Right lobe of liver (tissue), 4 donors: Measurements from ENCODE around the gene STN1.

ENCODE experiments used
- CTCF ChIP-seq, 4 donors: fragments of 200-600 bp in 3 of 4; fragments of 450-650 bp in 1 of 4; IDR thresholded peaks; one replicate each; pipeline versions ENCODE4 v1.5.1 to v1.8.0; 2016 to 2022; ENCODE audit warnings: antibody characterized with exemption in 4 of 4, mild to moderate bottlenecking in 2 of 4
- POLR2A ChIP-seq: fragments of 450-650 bp; IDR thresholded peaks from one replicate; pipeline ENCODE4 v1.6.1; 2017; ENCODE audit warnings: antibody characterized with exemption, mild to moderate bottlenecking
- donor health status: DM: no; HTN: no; CAD: no.
- donor health status: DM: no; HTN: no; CAD: no.
- donor health status: DM: no; HTN: yes; CAD: no.

DNA sequence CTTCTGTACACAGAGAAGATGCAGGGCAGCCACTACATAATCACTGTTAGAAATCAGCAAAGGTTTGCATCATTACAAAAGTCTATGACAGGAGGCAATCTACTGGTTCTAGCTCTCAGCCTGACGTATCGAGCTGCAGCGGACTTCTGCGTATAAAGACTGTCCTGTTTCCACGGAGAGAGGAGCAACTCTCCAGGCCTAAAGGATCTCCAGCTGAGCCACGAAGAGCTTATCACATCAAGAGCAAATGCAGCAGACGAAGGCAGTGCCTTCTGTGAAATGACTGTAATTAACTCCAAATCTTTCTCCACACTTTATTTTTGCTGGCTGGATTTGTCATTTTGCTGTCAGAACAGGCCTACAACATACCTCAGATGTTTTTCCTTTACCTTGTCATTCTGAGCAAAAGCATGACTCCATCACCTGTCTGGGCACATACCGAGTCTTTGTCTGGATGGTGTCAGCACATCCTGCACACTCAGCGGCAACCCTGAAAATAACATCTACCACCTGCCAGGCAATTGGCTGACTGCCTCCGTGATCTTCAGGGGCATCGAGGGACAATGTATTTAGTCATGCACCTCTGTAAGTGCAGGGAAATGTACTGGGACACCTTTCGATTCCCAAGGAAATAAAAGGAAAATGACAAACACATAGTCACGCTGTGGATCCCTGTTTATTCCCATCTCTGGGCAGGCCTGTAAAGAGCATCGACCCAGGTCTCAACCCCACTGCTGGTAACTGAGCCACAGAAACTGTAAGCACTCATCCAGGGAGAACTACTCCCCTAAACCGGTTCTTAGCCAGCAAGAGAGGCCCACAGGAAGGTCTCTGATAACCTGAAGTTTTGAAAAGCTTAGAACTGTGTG, 36.3 kb downstream of the STN1 start:
- TF ChIP-seq CTCF (IDR thresholded peaks at IDR 0.05) (no peak), POLR2A (no peak)
